CD4-positive, alpha-beta T cell treated with Interferon gamma for 1 hour (primary cell): ENCODE data around the gene GPR18.
"Not testable (repeated sequence)": the region's sequence is repeated elsewhere in the genome, so short reads cannot be mapped to it uniquely, and the experiment has no call there.

ENCODE experiments used
- DNase-seq: peaks from one replicate; pipeline ENCODE4 v3.0.0-alpha.2; 2020

GPR18 gene

GRCh38 chr13:99265821-99266426, 7.7 kb upstream of the GPR18 start:
- no peak for DNase-seq

DNA sequence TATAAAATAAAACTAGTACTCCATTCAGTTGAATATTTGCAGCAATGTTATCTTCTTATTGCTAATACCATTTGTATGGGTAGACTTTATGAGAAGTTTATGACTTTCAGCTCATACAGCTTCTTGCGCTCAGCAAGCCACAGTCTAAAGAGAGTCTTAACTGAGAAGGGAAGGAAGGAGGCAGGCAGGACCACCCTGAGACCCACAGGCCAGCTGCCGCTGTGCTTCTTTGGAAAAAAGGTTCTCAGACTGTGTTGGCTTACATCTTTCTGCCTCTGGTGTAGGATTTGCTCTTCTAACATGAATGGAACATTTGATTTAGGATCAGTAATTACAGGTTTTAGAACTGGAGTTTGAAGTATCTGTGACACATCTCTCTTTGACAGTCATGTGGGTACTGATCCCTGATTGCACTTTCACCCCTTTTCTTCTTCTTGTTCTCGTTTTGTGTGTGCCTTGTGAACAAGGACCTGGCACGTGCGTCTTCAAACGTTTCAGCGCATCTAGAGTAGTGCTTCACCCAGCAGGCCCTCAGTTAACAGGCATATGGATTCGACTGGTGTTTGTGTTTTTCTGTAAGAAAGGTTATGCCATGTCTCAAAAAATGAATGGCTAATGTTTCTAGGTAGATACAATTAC, 7.1 kb upstream of the GPR18 start:
- no peak for DNase-seq

GRCh38 chr13:99264051-99264450, 5.9 kb upstream of the GPR18 start:
- DNase-seq, result no peak

GRCh38 chr13:99263126-99263785, 5.1 kb upstream of the GPR18 start:
- DNase-seq, result no peak

- no peak for DNase-seq
Measured at GRCh38 chr13:99261059-99261458, 2.9 kb upstream of the GPR18 start.

- no peak for DNase-seq
Measured at GRCh38 chr13:99260216-99260615, 2.0 kb upstream of the GPR18 start.

DNA sequence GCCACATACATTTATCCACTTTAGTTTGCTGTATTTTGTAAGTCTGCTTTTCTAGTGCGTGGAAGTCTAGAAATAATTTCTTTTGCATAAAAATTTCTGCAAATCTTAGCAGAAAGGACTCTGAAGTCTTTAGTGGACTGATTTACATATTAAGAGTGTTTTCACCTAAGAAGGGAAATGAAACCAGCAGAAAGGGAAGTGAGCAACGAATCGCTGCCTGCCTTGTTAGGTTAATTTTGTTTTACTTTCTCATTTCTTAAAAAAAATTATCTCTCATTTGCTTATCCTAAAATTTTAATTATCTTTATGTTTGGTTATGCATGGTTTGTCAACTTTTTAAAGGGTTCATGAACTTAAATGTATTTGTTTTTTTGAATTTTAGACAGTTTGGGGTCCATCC, 767 bp upstream of the GPR18 start:
- DNase-seq, result no peak

DNA sequence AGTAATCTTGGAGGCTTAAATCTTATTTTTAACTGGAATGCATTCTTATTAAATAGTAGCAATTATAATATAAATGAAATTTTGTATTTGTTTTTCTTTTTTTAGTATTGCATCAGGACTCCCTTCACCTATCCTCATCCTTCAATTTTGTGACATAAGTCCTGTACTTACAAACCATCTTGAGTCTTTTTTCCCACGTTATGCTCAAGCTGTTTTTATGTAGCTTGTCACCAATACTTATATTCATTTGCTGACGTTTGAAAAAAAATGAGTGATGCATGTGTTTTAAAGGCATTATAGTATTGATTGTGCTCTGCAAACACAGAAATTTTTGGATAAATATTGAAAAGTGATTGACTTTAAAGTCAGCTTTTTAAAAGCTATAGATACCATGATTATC, 888 bp downstream of the GPR18 start:
- no peak for DNase-seq

DNA sequence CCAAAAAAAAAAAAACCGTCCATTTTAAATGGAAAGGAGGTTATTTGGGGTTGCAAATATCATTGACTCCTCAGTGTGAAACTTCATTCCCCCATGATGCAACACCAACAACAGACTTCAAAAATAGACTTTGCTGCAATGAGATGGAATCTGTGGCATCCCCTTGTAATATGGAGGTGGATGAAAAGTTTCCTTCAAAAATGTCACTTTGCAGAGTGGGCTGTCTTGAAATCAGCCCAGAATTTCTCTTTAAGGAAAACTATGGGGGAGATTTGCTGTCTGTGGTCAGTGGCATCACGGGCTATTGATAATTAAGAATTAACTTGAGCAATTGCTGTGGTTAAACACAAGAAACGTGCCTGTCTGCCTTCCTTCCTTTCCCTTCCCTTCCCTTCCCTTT, 1.5 kb downstream of the GPR18 start:
- DNase-seq, result no peak

- no peak for DNase-seq
Measured at GRCh38 chr13:99256283-99256682, 1.9 kb downstream of the GPR18 start.

DNA sequence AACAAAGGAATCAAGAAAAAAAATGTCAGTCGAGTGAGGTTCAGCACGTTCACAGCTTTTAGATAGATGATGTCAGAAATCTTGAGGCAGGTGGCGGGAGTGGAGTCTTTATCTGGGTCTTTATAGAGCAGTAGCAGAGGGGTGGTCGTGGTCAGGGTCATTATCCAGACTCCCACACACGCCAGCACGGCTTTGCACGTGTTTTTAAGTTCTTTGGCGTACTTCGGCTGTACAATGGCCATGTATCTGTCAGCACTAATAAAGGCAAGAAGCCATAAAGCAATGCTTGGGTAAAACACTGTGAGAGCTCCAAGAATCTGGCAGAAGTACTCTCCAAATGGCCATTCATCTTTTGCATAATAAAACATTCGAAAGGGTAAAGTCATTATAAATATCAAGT, 2.9 kb downstream of the GPR18 start:
- DNase-seq, result no peak

GRCh38 chr13:99254830-99255229, 3.3 kb downstream of the GPR18 start:
- DNase-seq, result no peak

- no peak for DNase-seq
Measured at GRCh38 chr13:99251921-99252320, 6.3 kb downstream of the GPR18 start.

- DNase-seq, result no peak
Measured at GRCh38 chr13:99250982-99251825, 7.0 kb downstream of the GPR18 start.

DNA sequence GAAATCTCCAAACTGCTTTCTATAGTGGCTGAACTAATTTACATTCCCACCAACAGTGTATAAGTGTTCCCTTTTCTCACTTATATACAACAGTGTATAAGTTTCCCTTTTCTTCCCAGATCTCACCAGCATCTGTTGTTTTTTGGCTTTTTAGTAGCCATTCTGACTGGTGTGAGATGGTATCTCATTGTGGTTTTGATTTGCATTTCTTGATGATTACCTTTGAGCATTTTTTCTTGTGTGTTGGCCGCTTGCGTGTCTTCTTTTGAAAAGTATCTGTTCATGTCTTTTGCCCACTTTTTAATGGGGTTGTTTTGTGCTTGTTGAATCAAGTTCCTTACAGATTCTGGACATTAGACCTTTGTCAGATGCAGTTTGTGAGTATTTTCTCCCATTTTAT, 8.6 kb downstream of the GPR18 start:
- DNase-seq, result not testable (repeated sequence)

DNA sequence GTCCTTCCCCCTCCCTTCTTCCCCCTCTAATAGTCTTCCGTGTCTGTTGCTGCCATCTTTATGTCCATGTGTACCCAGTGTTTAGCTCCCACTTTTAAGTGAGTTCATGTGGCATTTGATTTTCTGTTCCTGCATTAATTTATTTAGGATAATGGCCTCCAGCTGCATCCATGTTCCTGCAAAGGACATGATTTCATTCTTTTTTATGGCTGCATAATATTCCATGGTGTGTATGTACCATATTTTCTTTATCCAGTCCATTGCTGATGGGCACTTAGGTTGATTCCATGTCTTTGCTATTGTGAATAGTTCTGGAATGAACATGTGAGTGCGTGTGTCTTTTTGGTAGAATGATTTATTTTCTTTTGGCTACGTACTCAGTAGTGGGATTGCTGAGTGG, 9.0 kb downstream of the GPR18 start:
- not testable (repeated sequence) for DNase-seq

- DNase-seq, result no peak
Measured at GRCh38 chr13:99246100-99246499, 12.1 kb downstream of the GPR18 start.

DNA sequence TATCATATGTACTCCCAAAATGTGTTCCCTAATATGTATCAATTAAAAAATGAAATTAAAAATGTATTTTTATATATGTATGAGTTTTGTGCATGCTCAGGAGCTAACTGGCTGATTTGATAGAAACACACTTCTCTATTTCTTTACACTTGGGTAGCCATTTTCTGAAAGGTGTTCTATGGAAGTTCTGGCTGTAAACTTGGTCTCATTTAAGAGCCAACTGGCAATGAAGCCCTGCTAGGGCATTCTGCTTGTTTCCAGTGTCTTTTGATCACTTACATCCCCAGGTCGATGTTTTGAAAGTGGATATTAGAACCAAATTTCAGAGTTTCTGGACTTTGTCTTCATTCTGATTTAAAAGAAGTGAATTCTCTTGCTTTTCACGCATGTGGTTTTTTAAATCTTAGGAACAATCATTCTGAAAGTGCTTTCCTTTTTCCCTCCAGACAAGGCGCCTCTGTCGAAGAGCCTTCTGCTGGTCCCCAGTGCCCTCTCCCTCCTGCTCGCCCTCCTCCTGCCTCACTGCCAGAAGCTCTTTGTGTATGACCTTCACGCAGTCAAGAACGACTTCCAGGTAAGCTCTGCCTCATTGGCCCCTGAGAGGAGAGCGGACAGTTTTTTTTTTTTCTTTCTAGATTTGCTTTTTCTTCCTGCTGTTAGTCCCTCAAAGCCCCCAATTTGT, 20.1 kb downstream of the GPR18 start:
- peak; percentile 30 for DNase-seq

DNA sequence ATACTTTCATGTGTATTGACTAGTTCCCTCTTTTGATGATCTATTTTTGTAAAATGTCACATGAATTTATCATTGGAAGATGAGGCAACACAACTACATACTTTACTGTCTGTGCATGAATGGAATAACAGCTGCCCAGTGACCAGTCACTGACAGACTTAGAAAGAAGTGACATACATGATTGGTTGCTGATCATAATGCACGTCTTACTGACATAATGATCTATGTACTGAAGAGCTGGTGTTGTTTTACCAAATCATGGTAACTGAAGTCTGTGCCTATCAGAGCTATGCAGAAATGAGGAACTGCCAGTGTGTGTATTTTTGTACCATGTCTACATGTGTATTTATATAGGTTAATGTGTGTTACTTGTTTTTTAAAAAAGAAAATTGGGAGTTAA, 26.5 kb downstream of the GPR18 start:
- peak; percentile 32 for DNase-seq

GRCh38 chr13:99230991-99231390, 27.2 kb downstream of the GPR18 start:
- DNase-seq, result no peak

DNA sequence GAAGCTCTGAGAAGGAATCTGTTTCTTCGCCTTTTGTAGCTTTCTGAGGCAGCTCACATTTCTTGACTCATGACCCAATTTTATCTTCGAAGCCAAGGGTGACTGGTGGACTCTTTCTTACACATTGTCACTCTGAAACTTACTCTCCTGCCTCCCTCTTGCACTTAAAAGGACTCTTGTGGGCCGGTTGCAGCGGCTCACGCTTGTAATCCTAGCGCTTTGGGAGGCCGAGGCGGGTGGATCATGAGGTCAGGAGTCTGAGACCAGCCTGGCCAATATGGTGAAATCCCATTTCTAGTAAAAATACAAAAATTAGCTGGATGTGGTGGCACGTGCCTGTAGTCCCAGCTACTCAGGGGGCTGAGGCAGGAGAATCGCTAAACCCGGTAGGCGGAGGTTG, 27.6 kb downstream of the GPR18 start:
- DNase-seq, result not testable (repeated sequence)

DNA sequence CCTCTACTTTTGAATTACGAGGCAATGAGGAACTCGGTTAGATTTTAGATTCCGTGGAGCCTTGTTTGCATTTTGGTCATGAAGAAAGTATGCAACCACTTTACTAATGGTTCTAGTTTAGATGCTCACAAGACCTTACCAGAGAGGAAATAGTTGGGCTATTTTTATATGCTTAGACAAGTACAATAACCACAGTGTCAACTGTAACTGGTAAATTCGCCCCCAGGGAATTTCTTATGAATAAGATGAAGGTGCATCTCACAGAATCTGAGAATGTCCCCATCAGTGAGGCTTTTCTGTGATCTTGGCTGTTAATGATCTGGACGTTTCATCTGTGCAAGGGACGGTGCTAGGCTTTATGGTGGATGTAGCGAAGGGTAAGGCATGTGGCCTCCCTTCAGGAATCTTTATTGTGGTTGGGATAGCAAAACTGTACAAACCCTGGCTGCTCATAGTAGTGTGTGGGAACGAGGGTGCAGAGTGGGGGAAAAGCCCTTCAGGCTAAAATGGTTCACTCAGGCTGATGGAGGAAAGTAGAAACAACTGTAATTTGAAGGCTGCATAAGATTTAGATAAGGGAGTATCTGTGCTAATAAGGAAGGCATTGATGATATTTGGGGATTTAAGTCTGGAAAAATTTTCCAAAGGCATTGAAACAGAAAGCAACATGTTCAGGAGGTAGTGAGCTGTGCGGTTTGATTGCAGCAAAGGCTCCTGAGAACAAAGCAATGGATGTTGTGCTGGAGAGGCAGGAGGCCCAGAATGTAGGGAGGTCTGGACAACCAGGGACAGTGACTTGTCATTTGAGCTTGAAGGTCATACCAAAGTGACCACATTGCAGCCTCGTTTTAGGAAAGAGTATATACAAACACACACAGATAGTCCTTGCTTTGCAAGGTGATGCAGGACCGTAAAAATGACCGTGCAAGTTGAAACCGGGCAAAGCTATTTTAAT, 29.2 kb downstream of the GPR18 start:
- no peak for DNase-seq
